GM23248 (cell line): Measurements from ENCODE around the gene VIPR2.

Experiments used
- EZH2 ChIP-seq: fragments of 200-600 bp; sonication (generic); IDR thresholded peaks from 2 replicates; pipeline ENCODE4 v1.6.1; 2018; ENCODE audit warnings: antibody characterized with exemption, mild to moderate bottlenecking; ENCODE audit not compliant: insufficient read depth, poor library complexity, severe bottlenecking
- EZH2phosphoT487 ChIP-seq: fragments of 200-600 bp; sonication (generic); IDR thresholded peaks from 2 replicates; pipeline ENCODE4 v1.6.1; 2018; ENCODE audit warnings: antibody characterized with exemption, moderate library complexity, mild to moderate bottlenecking, low read depth; ENCODE audit not compliant: insufficient read depth

GRCh38 chr7:159048656-159049055 is 96.0 kb downstream of the VIPR2 start:
- TF ChIP-seq EZH2, result no peak
- TF ChIP-seq EZH2phosphoT487, result no peak
